NCI-H510A (cell line): ENCODE measurements around the gene KCNIP2.

ENCODE experiments used
- DNase-seq: peaks from one replicate; lab custom pipeline; 2025; lab: John Stamatoyannopoulos, UW

The KCNIP2 gene

GRCh38 chr10:101843032-101844021, at the start of gene KCNIP2:
KCNIP2 (minus strand) TSS chr10:101843800; CDS start chr10:101843568, 232 bp downstream.
- DNase-seq, result peak; percentile 57

GRCh38 chr10:101892782-101893391, 49.3 kb upstream of the KCNIP2 start:
- DNase-seq, result no peak

DNA sequence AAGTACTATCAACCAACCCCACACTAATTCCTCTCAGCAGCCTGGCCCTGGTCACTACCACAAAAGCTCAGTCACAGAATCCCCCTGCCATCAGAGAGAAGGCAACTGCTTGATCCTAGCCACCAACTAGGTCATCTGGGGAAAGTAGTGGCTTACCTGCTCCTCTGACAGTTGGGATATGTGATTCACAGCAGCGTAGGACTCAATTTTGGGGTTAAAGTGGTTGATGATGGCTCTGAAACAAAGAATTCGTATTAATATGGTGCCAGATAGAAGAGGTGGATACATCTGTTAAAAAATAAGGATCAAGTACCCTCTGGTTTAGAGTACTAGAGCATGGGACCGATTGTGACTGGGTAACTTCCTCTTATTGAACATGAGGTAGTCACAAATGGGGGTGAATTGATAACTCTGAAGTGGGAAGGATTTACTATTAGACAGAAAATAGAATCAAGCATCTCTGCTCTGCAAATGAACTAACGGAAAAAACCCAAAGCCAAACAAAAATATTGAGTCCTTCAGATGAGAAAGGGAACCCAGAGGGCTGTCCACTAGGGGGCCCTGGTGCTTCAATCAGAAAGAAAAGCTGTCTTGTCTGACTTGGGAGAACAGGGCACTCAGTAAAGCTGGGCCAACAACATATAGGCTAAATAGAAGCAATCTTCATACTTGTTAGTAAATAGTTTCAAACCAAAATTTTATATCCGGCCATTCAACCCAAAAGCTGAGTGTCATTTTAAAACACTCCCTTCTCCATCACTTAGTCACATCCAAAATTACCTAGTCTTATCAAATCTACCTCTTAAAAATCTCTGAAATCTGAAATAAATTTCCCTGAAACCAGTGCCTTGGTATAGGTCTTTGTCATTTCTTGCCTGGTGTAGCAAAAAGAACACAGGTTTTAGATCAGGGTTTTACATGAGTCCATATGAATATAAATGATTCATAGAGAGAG, 45.9 kb upstream of the KCNIP2 start:
- peak; percentile 50 for DNase-seq

DNA sequence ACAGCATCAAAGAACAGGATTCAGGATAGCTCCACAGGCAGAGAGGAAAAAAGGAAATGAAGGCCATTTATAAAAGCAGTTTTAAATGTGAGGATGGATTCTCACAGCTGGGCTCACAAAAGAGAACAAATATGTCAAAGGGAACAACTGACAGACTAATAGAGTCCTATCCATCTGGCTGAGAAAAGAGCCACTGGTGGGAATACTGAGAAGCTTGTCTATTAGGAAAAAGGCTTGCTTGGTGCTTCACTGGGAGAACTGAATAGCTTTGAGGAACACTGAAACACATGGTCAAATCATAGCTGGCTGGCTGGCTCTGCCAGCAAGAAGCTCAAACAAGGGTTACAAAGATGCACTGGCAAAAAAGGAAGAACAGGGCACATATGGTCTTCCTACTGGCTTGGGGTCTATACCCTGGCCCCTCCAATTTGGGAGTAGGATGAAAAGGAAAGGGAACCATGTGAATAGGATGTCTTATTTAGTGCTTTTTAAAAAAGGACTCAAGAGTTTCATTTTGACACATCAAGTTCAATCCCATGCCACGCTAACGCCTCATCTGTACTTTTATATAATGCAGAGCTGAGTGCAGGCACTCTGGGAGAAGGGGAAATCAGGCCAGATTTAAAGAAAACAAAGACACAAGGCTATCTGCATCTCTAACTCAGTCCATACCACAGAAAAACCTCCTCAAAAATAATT, 44.8 kb upstream of the KCNIP2 start:
- DNase-seq, result no peak

GRCh38 chr10:101887775-101888174, 44.2 kb upstream of the KCNIP2 start:
- DNase-seq, result no peak

DNA sequence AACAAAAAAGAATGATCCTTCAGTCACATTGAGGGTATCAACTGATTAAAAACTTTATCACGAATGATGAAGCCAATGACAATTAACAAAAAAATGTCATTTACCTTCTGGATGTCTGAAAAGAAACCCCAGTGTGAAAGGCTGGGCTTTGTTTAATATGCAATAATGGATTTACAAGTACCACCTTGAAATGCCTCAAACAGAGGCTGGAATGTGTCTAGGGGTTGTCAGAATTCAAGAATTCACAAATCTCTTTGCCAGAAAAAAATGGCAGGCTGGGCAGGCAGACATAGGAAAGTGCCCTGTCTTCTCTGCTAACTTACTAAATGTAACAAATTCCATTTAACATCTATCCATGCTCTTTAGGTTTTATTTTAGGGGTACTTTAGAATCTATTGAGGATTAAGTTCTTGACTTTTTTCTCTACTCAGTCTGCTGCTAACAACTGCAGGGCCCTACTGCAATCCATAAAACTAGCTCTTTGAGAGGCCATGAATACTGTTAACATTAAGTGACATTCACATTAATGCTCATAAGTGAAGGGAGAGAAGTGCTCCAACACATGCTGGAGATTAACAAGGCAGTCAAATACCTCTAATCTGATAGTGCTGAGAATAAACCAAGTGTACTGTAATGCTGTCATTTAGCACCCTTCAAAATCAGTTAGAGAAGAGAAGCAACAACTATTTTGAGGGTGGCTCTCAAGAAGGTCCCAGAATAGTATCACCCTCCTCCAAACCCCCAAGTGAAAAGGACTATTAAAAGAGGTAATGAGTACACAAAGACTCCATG, 43.1 kb upstream of the KCNIP2 start:
- DNase-seq, result no peak

GRCh38 chr10:101881036-101881774, 37.6 kb upstream of the KCNIP2 start:
- DNase-seq, result no peak

DNA sequence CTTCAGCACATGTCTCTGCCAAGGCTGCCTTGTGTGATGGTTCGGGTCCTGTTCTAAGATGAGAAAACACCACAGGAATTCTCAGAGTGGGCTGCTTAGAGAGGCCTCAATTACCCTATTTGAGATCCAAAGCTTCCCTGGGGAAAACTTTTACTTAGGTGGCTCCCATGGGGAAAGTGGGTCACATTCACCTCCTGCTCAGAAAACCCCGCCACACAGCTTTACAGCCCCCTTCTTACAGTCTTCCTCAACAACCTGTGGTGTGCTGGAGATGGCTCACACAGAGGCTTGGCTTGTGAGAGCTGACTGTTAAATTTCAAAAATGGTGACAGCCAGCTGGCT, 36.6 kb upstream of the KCNIP2 start:
- DNase-seq, result no peak

GRCh38 chr10:101879456-101880231, 36.0 kb upstream of the KCNIP2 start:
- no peak for DNase-seq

GRCh38 chr10:101878869-101879268, 35.3 kb upstream of the KCNIP2 start:
- no peak for DNase-seq

DNA sequence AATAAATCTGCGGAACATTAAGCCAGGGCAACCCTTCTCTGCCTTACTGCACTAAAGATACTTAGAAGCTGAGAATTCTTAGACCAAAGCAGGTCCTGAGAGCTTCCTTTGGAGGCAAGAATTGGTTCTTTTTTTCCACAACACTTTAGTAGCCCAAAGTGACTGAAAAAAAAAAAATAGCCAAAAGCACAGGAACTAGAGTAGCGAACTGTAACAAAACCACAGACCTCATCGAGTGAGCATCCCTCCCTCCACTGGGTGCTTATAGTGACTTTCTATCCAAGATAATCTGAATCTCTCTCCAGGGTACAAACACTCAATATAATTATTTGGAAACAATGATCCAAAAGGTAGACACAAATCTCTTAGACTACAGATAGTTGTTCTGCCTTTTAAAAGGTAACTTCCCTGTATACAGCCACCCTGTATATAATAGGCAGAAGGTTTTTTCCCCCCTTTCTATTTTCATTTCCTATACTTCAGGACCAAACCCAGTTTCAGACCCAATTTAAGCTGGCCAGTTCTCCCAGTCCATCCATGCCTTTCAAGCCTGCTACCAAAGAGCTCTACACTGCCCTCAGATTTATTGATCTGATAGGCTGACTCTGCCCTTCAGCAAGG, 31.6 kb upstream of the KCNIP2 start:
- no peak for DNase-seq

GRCh38 chr10:101874252-101874651, 30.7 kb upstream of the KCNIP2 start:
- no peak for DNase-seq

DNA sequence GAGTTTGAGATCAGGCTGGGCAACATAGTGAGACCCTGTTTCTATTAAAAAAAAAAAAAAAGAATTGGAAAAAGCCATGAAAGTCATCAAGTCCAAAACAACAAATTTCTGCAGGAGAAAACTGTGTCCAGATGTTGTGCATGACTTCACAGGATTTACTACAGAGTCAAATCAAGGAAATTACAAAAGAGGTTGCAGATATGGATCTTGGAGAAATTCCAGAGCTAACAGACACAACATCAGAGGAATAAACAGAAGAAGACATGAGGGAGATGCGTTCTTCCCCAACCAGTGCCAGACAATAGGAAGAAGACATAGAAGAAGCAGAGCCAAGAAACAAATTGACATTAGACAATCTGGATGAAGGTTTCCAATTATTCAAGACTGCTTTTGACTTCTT, 24.3 kb upstream of the KCNIP2 start:
- no peak for DNase-seq

DNA sequence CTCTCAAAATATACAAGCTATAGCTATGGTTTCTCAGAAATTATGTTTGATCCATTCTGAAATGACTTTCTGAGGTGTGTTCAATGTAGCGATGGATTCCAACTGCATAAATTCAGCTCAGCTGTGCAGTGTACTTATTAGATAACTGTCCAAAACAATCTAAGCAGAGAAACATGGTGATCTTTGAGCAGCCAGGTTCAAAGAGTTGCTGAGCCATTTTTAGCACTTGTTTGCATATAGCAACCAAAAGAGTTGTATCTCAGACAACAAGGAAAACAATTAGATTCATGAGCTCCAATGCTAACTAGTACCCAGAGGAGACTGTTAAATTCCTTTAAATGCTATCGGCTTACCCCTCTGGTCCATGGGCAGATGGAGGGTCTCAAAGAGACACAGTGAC, 15.9 kb upstream of the KCNIP2 start:
- DNase-seq, result no peak

DNA sequence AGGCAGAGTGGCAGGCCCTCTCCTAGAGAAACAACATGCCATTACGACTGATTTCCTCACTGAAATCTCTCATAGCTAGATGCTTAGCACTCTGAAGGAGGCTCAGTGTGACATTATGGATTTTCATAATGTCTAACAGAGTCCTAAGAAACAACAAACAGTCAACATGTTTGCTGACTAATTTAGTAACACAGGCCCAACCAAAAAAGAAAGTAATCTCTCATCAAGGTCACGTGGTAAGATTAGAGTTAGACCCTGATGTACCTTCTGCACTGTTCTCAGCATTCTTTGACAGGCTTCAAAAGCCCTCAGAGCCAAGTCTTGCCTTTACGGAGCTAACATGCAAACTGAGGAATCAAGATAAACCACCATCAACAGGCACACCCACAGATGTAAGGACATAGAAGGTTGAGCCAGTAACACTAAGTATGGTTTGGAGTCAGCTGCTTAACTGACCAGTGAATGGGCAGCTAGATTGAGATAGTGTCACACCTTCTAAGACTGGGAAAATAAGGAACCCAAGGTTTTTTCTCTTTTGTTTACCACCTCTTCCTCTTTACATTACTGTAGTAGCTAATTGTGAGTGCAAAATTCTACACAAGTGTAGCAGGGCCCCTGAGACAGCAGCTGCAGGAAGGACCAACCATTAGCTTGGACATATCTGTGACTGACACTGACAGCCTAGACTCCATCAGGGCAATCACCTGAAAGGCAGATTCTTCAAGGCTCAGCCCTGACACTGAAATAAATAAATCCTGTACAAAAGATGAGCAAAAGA, 15.3 kb upstream of the KCNIP2 start:
- no peak for DNase-seq

- DNase-seq, result no peak
Observed at GRCh38 chr10:101857802-101858476, 14.3 kb upstream of the KCNIP2 start.

DNA sequence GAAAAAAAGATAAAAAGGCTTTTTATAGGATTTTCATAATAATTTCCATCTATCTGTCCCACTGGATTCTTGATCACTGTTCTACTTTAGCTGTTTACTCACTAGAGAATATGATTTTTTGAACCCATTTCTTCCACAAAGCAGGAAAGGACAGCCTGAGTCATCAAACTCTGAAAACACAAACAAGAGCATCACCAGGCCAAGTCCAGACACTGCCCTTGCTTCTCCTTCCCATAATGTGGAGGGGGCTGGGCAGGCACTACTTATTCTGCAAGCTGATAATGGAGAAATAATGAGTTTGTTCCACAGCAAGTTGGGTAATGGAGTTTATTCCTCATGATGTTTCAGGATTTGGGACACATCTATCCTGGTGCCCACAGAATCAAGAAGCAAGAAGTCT, 13.0 kb upstream of the KCNIP2 start:
- DNase-seq, result no peak
